GM12878 (cell line): ENCODE data around the gene IRF4. TPM values are rescaled to one million over a fixed set of nuclear protein-coding genes. Genes with fewer than 3 reads are reported as not detected.

ENCODE experiments used
- BRCA1 ChIP-seq: IDR thresholded peaks from 2 replicates; pipeline ENCODE4 v1.6.1; 2011; ENCODE audit warnings: low read depth, low read length, improper control_type of control experiment
- CBFB ChIP-seq: IDR thresholded peaks from 2 replicates; pipeline ENCODE4 v1.6.1; 2016; ENCODE audit warnings: antibody characterized with exemption, low read depth
- CEBPB ChIP-seq, 2 experiments: fragments of 150-350 bp in 1 of 2; IDR thresholded peaks; 2 replicates each; pipeline ENCODE4 v1.6.1; 2012 to 2014; ENCODE audit warnings: low read depth in 2 of 2, low read length in 2 of 2, borderline replicate concordance in 1 of 2, inconsistent platforms in 1 of 2
- DPF2 ChIP-seq: fragments of 450-650 bp; IDR thresholded peaks from 2 replicates; pipeline ENCODE4 v1.6.1; 2017; ENCODE audit warnings: mild to moderate bottlenecking
- TCF12 ChIP-seq: IDR thresholded peaks from 2 replicates; pipeline ENCODE4 v1.6.1; 2011; ENCODE audit warnings: low read depth, mild to moderate bottlenecking, low read length
- ZNF384 ChIP-seq: IDR thresholded peaks from 2 replicates; pipeline ENCODE4 v1.6.1; 2012; ENCODE audit warnings: low read depth, mild to moderate bottlenecking, low read length, improper control_type of control experiment, borderline replicate concordance
- polyA plus RNA-seq, 11 experiments: library from polyadenylated mRNA; depleted of rRNA in 4 of 11; unstranded in 6 of 11; stranded (reverse) in 5 of 11; fragments of >200 nt; fragmentation: Nextera tagmentation in 4 of 11; fragmentation: Illumina TruSeq in 1 of 11; extraction: Ambion mirVana in 4 of 11; extraction: Trizol in 1 of 11; gene quantifications; 1 replicate in 1 of 11; 2 replicates in 10 of 11; pipeline versions ENCODE4 v1.2.1 to v1.2.3, GENCODE V29; 2011 to 2016; ENCODE audit warnings: inconsistent platforms in 2 of 11, missing spikeins in 2 of 11, low read depth in 1 of 11
- total RNA-seq, 4 experiments: library from RNA; depleted of rRNA in 3 of 4; stranded (reverse); fragments of >200 nt in 3 of 4; fragmentation: Illumina TruSeq in 1 of 4; extraction: Trizol in 1 of 4; gene quantifications; 2 replicates each; pipeline versions ENCODE4 v1.2.1 to v1.2.3, GENCODE V29; 2013 to 2021
- TF ChIP-seq, protein P1 (sequence below): IDR thresholded peaks from 2 replicates; pipeline ENCODE4 v1.6.1; 2012; ENCODE audit warnings: improper control_type of control experiment, low read depth, low read length; ENCODE audit not compliant: insufficient replicate concordance
- TF ChIP-seq, protein P2 (sequence below): fragments of 150-350 bp; IDR thresholded peaks from 2 replicates; pipeline ENCODE4 v1.6.1; 2016; ENCODE audit warnings: low read depth, low read length
- TF ChIP-seq, protein P3 (sequence below): fragments of 450-650 bp; formaldehyde crosslinking; IDR thresholded peaks from 2 replicates; pipeline ENCODE4 v1.4.0; 2020; ENCODE audit warnings: mild to moderate bottlenecking, moderate library complexity
- TF ChIP-seq, protein P4 (sequence below): fragments of 450-650 bp; conservative IDR thresholded peaks from 2 replicates; pipeline ENCODE4 v1.6.1; 2017; ENCODE audit warnings: mild to moderate bottlenecking, moderate library complexity

IRF4 gene
- total and polyA plus RNA-seq, 10 of the 15 experiments (the other 5 are each of a cell fraction or from before 2014, with no cell fraction given): 50.0 to 495 (median 257) TPM

DNA sequence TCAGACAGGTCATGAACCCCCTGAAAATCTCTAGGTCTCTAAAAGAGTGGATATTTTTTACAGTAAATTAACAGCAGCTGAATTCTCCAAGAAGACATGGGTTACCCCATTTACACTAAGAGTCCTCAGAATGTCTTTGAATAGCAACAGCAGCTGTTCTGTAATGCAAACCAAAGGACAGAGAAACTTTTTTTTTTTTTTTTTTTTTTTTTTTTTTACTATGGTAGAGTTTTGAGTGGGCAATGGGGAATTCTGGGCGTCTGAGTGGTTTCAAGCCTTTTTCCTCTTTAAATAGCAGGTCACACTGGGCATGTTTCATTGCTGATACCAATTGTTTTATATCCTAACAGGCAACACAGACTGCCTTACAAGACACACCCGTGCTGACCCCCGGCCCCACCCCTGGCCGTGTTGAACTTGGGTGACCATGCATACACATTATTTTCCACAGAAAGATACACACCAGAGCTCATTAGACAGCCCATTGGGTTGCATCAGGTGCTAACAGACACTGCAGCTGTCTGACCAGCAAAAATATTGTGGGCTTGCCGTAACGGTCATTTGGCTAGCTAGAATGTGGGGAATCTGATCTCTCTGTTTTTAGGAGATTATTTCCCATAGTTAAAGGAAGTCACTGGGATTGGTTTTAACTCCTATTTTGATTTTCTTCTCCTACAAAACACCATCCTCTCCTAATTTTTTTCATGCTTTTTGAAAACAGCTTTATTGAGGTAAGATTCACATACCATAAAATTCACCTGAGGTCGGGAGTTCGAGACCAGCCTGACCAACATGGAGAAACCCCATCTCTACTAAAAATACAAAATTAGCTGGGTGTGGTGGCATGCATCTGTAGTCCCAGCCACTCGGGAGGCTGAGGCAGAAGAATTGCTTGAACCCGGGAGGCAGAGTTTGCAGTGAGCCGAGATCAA, 26.7 kb upstream of the IRF4 start (continued):
- TF ChIP-seq, protein P1, sequence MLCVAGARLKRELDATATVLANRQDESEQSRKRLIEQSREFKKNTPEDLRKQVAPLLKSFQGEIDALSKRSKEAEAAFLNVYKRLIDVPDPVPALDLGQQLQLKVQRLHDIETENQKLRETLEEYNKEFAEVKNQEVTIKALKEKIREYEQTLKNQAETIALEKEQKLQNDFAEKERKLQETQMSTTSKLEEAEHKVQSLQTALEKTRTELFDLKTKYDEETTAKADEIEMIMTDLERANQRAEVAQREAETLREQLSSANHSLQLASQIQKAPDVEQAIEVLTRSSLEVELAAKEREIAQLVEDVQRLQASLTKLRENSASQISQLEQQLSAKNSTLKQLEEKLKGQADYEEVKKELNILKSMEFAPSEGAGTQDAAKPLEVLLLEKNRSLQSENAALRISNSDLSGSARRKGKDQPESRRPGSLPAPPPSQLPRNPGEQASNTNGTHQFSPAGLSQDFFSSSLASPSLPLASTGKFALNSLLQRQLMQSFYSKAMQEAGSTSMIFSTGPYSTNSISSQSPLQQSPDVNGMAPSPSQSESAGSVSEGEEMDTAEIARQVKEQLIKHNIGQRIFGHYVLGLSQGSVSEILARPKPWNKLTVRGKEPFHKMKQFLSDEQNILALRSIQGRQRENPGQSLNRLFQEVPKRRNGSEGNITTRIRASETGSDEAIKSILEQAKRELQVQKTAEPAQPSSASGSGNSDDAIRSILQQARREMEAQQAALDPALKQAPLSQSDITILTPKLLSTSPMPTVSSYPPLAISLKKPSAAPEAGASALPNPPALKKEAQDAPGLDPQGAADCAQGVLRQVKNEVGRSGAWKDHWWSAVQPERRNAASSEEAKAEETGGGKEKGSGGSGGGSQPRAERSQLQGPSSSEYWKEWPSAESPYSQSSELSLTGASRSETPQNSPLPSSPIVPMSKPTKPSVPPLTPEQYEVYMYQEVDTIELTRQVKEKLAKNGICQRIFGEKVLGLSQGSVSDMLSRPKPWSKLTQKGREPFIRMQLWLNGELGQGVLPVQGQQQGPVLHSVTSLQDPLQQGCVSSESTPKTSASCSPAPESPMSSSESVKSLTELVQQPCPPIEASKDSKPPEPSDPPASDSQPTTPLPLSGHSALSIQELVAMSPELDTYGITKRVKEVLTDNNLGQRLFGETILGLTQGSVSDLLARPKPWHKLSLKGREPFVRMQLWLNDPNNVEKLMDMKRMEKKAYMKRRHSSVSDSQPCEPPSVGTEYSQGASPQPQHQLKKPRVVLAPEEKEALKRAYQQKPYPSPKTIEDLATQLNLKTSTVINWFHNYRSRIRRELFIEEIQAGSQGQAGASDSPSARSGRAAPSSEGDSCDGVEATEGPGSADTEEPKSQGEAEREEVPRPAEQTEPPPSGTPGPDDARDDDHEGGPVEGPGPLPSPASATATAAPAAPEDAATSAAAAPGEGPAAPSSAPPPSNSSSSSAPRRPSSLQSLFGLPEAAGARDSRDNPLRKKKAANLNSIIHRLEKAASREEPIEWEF: peak; percentile 62
- TF ChIP-seq ZNF384 (peak; percentile 98), CBFB (peak; percentile 25; the same call in 1 of the 2 replicates), TCF12 (peak; percentile 87), CEBPB (IDR thresholded peaks at IDR 0.05; ENCODE audit: borderline replicate concordance in 1 of 2, low read depth in 2 of 2, low read length in 2 of 2) (peak in 1 of 2 experiments; percentile 56; a peak in 1 of 4 replicates), DPF2 (peak; percentile 82), BRCA1 (no peak)
- TF ChIP-seq, protein P2, sequence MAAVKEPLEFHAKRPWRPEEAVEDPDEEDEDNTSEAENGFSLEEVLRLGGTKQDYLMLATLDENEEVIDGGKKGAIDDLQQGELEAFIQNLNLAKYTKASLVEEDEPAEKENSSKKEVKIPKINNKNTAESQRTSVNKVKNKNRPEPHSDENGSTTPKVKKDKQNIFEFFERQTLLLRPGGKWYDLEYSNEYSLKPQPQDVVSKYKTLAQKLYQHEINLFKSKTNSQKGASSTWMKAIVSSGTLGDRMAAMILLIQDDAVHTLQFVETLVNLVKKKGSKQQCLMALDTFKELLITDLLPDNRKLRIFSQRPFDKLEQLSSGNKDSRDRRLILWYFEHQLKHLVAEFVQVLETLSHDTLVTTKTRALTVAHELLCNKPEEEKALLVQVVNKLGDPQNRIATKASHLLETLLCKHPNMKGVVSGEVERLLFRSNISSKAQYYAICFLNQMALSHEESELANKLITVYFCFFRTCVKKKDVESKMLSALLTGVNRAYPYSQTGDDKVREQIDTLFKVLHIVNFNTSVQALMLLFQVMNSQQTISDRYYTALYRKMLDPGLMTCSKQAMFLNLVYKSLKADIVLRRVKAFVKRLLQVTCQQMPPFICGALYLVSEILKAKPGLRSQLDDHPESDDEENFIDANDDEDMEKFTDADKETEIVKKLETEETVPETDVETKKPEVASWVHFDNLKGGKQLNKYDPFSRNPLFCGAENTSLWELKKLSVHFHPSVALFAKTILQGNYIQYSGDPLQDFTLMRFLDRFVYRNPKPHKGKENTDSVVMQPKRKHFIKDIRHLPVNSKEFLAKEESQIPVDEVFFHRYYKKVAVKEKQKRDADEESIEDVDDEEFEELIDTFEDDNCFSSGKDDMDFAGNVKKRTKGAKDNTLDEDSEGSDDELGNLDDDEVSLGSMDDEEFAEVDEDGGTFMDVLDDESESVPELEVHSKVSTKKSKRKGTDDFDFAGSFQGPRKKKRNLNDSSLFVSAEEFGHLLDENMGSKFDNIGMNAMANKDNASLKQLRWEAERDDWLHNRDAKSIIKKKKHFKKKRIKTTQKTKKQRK: no peak
- TF ChIP-seq, protein P3, sequence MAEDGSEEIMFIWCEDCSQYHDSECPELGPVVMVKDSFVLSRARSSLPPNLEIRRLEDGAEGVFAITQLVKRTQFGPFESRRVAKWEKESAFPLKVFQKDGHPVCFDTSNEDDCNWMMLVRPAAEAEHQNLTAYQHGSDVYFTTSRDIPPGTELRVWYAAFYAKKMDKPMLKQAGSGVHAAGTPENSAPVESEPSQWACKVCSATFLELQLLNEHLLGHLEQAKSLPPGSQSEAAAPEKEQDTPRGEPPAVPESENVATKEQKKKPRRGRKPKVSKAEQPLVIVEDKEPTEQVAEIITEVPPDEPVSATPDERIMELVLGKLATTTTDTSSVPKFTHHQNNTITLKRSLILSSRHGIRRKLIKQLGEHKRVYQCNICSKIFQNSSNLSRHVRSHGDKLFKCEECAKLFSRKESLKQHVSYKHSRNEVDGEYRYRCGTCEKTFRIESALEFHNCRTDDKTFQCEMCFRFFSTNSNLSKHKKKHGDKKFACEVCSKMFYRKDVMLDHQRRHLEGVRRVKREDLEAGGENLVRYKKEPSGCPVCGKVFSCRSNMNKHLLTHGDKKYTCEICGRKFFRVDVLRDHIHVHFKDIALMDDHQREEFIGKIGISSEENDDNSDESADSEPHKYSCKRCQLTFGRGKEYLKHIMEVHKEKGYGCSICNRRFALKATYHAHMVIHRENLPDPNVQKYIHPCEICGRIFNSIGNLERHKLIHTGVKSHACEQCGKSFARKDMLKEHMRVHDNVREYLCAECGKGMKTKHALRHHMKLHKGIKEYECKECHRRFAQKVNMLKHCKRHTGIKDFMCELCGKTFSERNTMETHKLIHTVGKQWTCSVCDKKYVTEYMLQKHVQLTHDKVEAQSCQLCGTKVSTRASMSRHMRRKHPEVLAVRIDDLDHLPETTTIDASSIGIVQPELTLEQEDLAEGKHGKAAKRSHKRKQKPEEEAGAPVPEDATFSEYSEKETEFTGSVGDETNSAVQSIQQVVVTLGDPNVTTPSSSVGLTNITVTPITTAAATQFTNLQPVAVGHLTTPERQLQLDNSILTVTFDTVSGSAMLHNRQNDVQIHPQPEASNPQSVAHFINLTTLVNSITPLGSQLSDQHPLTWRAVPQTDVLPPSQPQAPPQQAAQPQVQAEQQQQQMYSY (CRISPR knock-in tag): no peak
- TF ChIP-seq, protein P4, sequence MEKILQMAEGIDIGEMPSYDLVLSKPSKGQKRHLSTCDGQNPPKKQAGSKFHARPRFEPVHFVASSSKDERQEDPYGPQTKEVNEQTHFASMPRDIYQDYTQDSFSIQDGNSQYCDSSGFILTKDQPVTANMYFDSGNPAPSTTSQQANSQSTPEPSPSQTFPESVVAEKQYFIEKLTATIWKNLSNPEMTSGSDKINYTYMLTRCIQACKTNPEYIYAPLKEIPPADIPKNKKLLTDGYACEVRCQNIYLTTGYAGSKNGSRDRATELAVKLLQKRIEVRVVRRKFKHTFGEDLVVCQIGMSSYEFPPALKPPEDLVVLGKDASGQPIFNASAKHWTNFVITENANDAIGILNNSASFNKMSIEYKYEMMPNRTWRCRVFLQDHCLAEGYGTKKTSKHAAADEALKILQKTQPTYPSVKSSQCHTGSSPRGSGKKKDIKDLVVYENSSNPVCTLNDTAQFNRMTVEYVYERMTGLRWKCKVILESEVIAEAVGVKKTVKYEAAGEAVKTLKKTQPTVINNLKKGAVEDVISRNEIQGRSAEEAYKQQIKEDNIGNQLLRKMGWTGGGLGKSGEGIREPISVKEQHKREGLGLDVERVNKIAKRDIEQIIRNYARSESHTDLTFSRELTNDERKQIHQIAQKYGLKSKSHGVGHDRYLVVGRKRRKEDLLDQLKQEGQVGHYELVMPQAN: peak; percentile 63
